Progenitor cell of endocrine pancreas (in vitro differentiated cells): ENCODE results near the gene RLF. TPM values are rescaled to one million over a fixed set of nuclear protein-coding genes. Genes with fewer than 3 reads are reported as not detected.

Experiments
- DNase-seq: peaks from one replicate; pipeline ENCODE4 v3.0.0; 2021; ENCODE audit warnings: low spot score; ENCODE audit not compliant: unreplicated experiment
- H3K27ac Mint-ChIP-seq: 2 replicates; pipeline ENCODE4 v1.8.0; 2021; ENCODE audit warnings: mild to moderate bottlenecking, moderate library complexity, mixed read lengths
- H3K27me3 Mint-ChIP-seq: 2 replicates; pipeline ENCODE4 v1.8.0; 2021; ENCODE audit warnings: mixed read lengths
- H3K36me3 Mint-ChIP-seq: 2 replicates; pipeline ENCODE4 v1.8.0; 2022; ENCODE audit warnings: mixed read lengths; ENCODE audit not compliant: insufficient read depth
- H3K4me1 Mint-ChIP-seq: 2 replicates; pipeline ENCODE4 v1.8.0; 2021; ENCODE audit warnings: low read depth, mixed read lengths
- H3K4me3 Mint-ChIP-seq: 2 replicates; pipeline ENCODE4 v1.8.0; 2021; ENCODE audit warnings: low read depth, mild to moderate bottlenecking, moderate library complexity, mixed read lengths
- H3K9me3 Mint-ChIP-seq: 2 replicates; pipeline ENCODE4 v1.8.0; 2021; ENCODE audit warnings: low read depth, mixed read lengths
- CTCF ChIP-seq: fragments of 200-600 bp; sonication (generic); IDR thresholded peaks from one replicate; pipeline ENCODE4 v1.5.0; 2021; ENCODE audit warnings: antibody characterized with exemption, mild to moderate bottlenecking; ENCODE audit not compliant: unreplicated experiment
- total RNA-seq: library from RNA; stranded (reverse); gene quantifications from 2 replicates; pipeline ENCODE4 v1.2.1, GENCODE V29; 2021

Gene RLF
- total RNA-seq, 1 donor from 2014 or later: 20.5 TPM

DNA sequence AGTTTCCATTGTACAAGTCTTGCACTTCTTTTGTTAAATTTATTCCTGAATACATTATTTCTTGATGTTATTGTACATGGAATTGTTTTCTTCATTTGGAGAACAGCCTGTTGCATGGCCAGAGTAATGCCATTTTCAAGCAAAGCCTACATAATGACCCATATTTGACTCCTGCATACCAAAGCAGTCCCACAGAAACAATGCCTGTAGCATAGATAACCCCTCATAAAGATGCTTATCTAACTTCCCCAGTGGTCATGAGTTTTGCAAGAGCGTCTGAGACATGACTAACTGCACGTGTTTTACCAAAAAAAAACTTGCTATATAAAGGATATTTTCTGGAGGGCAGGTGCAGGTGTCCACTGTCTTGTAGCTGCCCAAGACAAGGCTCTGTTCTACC, 30.3 kb upstream of the RLF start:
- H3K27me3 Mint-ChIP-seq: no peaks in the 10 kb centered on the region
- H3K4me1 Mint-ChIP-seq: no peaks in the 10 kb centered on the region
- TF ChIP-seq CTCF: no peak
- H3K9me3 Mint-ChIP-seq: peaks cover 4% of the 10 kb centered on the region
- H3K36me3 Mint-ChIP-seq: no peaks in the 10 kb centered on the region
- DNase-seq: no peak
- no peak overlapping the region for H3K4me3 Mint-ChIP-seq
- H3K27ac Mint-ChIP-seq: no peak overlapping the region

GRCh38 chr1:40132383-40133311, 28.5 kb upstream of the RLF start:
- no peaks in the 10 kb centered on the region for H3K4me1 Mint-ChIP-seq
- no peaks in the 10 kb centered on the region for H3K36me3 Mint-ChIP-seq
- no peak overlapping the region for H3K4me3 Mint-ChIP-seq
- peaks cover 4% of the 10 kb centered on the region for H3K9me3 Mint-ChIP-seq
- no peak for DNase-seq
- H3K27me3 Mint-ChIP-seq: no peaks in the 10 kb centered on the region
- no peak overlapping the region for H3K27ac Mint-ChIP-seq
- TF ChIP-seq CTCF: no peak

- Mint-ChIP-seq H3K4me3 (no peak overlapping the region), H3K27me3 (no peaks in the 10 kb centered on the region), H3K27ac (no peak overlapping the region), H3K4me1 (no peaks in the 10 kb centered on the region), H3K9me3 (peaks cover 4% of the 10 kb centered on the region), H3K36me3 (no peaks in the 10 kb centered on the region)
- no peak for TF ChIP-seq CTCF
- DNase-seq: no peak
Measured at GRCh38 chr1:40133312-40133665, 27.9 kb upstream of the RLF start.

DNA sequence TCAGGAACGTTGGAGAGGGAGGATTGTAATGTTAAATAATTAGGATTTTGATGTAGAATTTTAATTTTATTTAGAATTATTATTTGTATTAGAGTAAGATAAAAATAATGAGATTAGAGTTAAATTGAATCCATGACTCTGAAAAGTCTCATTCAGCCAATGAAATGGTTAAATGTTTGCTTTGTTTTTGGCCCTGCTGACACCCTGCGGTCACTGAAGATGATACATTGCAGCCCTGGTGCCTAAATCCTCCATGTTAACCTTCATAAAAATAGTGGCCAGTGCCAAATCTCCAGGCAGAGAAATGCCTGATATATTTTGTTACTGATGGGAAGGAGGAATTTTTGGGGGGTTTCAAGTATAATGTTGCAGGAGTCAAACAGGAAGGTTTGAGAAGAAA, 27.3 kb upstream of the RLF start:
- Mint-ChIP-seq H3K9me3 (peaks cover 4% of the 10 kb centered on the region), H3K27ac (no peak overlapping the region), H3K27me3 (no peaks in the 10 kb centered on the region), H3K4me3 (no peak overlapping the region), H3K4me1 (no peaks in the 10 kb centered on the region), H3K36me3 (no peaks in the 10 kb centered on the region)
- TF ChIP-seq CTCF: no peak
- DNase-seq: no peak

GRCh38 chr1:40140211-40140973, 20.8 kb upstream of the RLF start:
- Mint-ChIP-seq H3K27me3 (peaks cover 14% of the 10 kb centered on the region), H3K4me3 (no peak overlapping the region), H3K4me1 (peaks cover 6% of the 10 kb centered on the region), H3K27ac (no peak overlapping the region), H3K36me3 (no peaks in the 10 kb centered on the region), H3K9me3 (no peaks in the 10 kb centered on the region)
- DNase-seq: no peak
- TF ChIP-seq CTCF: no peak
